PC-9 (cell line): ENCODE measurements around the gene HNRNPC. TPM values are rescaled to one million over a fixed set of nuclear protein-coding genes. Genes with fewer than 3 reads are reported as not detected.

Experiments used
- BruUV-seq: library from RNA; stranded (reverse); fragments of 400-500 nt; replicated peaks from 2 replicates; lab custom pipeline; 2021; lab: Mats Ljungman, UMichigan
- CTCF ChIA-PET: fragments of 300-600 bp; sonication (Branson Sonifier 250); formaldehyde crosslinking; loops from one replicate; lab custom pipeline; 2022; ENCODE audit warnings: antibody characterized with exemption; lab: Charles Lee
- POLR2A ChIA-PET: fragments of 300-600 bp; sonication (Branson Sonifier 250); formaldehyde crosslinking; loops from one replicate; lab custom pipeline; 2022; ENCODE audit warnings: antibody characterized with exemption; ENCODE audit not compliant: unreplicated experiment; lab: Charles Lee
- DNase-seq, 2 experiments: peaks; one replicate each; pipeline versions ENCODE4 v3.0.0 to v3.0.0-alpha.2; 2015 to 2022; ENCODE audit warnings: mixed read lengths in 1 of 2
- H2AFZ ChIP-seq: fragments of 200-600 bp; sonication (generic); 2 replicates; pipeline ENCODE4 v1.8.1; 2017; ENCODE audit warnings: antibody characterized with exemption
- H3F3A ChIP-seq: fragments of 200-600 bp; sonication (generic); 2 replicates; pipeline ENCODE4 v1.8.1; 2017; ENCODE audit warnings: antibody characterized with exemption, mild to moderate bottlenecking, low read depth; ENCODE audit not compliant: insufficient read depth
- H3K27ac ChIP-seq: fragments of 200-600 bp; sonication (generic); 2 replicates; pipeline ENCODE4 v1.6.1; 2016; ENCODE audit warnings: mixed run types
- H3K27me3 ChIP-seq: fragments of 200-600 bp; sonication (generic); 2 replicates; pipeline ENCODE4 v1.6.1; 2016; ENCODE audit warnings: low read depth, mixed run types; ENCODE audit not compliant: insufficient read depth
- H3K36me3 ChIP-seq: fragments of 200-600 bp; sonication (generic); 2 replicates; pipeline ENCODE4 v1.6.1; 2016; ENCODE audit warnings: low read depth, mixed run types
- H3K4me1 ChIP-seq: fragments of 200-600 bp; sonication (generic); replicated peaks from 2 replicates; pipeline ENCODE4 v1.6.1; 2016; ENCODE audit warnings: mixed run types; ENCODE audit not compliant: insufficient read depth
- H3K4me2 ChIP-seq: fragments of 200-600 bp; sonication (generic); 2 replicates; pipeline ENCODE4 v1.6.1; 2017; ENCODE audit warnings: mixed run types
- H3K4me3 ChIP-seq: fragments of 200-600 bp; sonication (generic); 2 replicates; pipeline ENCODE4 v1.6.1; 2016; ENCODE audit warnings: mixed run types
- H3K79me2 ChIP-seq: fragments of 200-600 bp; sonication (generic); 2 replicates; pipeline ENCODE4 v1.6.1; 2017; ENCODE audit warnings: low read depth, mixed run types
- H3K9me2 ChIP-seq: fragments of 200-600 bp; sonication (generic); 2 replicates; pipeline ENCODE4 v1.8.1; 2017; ENCODE audit warnings: mild to moderate bottlenecking; ENCODE audit not compliant: insufficient read depth
- H3K9me3 ChIP-seq: fragments of 200-600 bp; sonication (generic); 2 replicates; pipeline ENCODE4 v1.8.1; 2016; ENCODE audit warnings: low read depth; ENCODE audit not compliant: insufficient read depth
- H4K20me1 ChIP-seq: fragments of 200-600 bp; sonication (generic); 2 replicates; pipeline ENCODE4 v1.8.1; 2017; ENCODE audit not compliant: insufficient read depth
- EZH2 ChIP-seq: fragments of 200-600 bp; sonication (generic); IDR thresholded peaks from 2 replicates; pipeline ENCODE4 v1.8.0; 2017; ENCODE audit warnings: antibody characterized with exemption, low read depth
- intact Hi-C: fragments of 100-400 bp; cut with micrococcal nuclease; formaldehyde crosslinking; loops from one replicate; pipeline ENCODE4 v1.10.0; 2022; ENCODE audit not compliant: unreplicated experiment
- total RNA-seq: library from RNA; stranded (reverse); gene quantifications from 2 replicates; pipeline ENCODE4 v1.2.3, GENCODE V29; 2021
- TF ChIP-seq, protein P1 (sequence below): fragments of 200-600 bp; sonication (generic); conservative IDR thresholded peaks from 2 replicates; pipeline ENCODE4 v1.6.1; 2017; ENCODE audit warnings: mixed run types, antibody characterized with exemption, mild to moderate bottlenecking, moderate library complexity

Gene HNRNPC
- total RNA-seq, 1 experiment from 2014 or later, result 550 TPM

DNA sequence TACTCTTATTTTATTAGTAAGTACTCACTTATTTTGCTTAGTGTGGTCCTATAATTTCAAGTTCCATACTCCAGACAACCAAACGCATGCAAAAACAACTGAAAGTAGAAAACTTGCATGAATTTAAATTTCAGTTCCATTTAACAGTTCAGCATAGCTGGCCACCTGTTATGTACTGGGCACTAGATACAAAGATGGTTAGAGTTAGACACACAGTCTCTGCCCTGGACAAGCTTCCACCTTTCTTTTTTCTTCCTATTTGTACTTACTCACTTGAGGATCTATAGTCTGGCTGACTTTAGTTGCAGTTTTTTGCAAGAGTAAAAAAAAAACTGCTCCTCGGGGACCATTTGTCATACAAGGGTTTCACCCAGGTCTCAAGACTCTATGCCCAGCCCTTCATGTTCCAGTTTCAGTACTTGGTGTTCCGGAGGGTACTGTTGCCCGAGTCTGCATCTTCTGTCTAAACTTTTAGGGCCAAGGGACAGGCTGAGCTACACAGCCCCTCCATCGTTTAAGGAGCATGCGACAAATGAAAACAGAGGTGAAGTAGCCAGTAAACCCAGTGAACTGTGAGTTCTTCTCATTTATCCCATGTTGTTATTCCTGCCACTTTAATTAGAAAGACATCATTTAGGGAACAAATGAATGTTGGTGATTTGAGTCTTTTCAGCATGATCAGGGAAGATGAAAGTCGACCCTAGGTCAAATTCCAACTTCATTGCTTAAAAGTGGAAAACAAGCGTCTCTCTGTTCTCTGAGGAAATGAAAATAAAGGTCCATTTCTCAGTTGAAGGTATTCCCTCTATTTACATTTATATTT is 33.0 kb upstream of the HNRNPC start:
- Histone ChIP-seq H3K4me2 (no peak overlapping the region), H2AFZ (no peak overlapping the region), H3K79me2 (no peaks in the 10 kb centered on the region), H3F3A (no peaks in the 10 kb centered on the region), H3K27ac (no peak overlapping the region), H3K4me3 (no peak overlapping the region), H4K20me1 (no peaks in the 10 kb centered on the region), H3K27me3 (no peaks in the 10 kb centered on the region), H3K9me3 (no peaks in the 10 kb centered on the region), H3K9me2 (no peaks in the 10 kb centered on the region), H3K36me3 (no peaks in the 10 kb centered on the region), H3K4me1 (peaks cover under 1% of the 10 kb centered on the region)
- ChIA-PET CTCF (no interaction called here), POLR2A (no interaction called here)
- BruUV-seq, result no TSS peak
- intact Hi-C loops, result no loop called here
- TF ChIP-seq, protein P1, sequence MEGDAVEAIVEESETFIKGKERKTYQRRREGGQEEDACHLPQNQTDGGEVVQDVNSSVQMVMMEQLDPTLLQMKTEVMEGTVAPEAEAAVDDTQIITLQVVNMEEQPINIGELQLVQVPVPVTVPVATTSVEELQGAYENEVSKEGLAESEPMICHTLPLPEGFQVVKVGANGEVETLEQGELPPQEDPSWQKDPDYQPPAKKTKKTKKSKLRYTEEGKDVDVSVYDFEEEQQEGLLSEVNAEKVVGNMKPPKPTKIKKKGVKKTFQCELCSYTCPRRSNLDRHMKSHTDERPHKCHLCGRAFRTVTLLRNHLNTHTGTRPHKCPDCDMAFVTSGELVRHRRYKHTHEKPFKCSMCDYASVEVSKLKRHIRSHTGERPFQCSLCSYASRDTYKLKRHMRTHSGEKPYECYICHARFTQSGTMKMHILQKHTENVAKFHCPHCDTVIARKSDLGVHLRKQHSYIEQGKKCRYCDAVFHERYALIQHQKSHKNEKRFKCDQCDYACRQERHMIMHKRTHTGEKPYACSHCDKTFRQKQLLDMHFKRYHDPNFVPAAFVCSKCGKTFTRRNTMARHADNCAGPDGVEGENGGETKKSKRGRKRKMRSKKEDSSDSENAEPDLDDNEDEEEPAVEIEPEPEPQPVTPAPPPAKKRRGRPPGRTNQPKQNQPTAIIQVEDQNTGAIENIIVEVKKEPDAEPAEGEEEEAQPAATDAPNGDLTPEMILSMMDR, result no peak
- no peak for TF ChIP-seq EZH2
- no peak for DNase-seq

DNA sequence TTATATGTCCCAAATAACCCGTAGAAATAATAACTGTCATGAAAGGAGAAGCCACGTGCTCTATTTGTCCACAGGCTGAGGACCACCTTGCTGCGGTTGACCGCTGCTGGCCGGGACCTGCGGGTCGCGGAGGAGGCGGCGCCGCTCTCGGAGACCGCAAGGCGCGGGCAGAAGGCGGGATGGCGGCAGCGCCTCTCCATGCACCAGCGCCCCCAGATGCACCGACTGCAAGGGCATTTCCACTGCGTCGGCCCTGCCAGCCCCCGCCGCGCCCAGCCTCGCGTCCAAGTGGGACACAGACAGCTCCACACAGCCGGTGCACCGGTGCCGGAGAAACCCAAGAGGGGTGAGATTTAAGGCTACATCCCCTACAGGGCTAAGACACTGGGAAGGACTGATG is 31.6 kb upstream of the HNRNPC start:
- H3K36me3 ChIP-seq, result no peaks in the 10 kb centered on the region
- intact Hi-C loops, result no loop called here
- H3K9me2 ChIP-seq, result no peaks in the 10 kb centered on the region
- H3F3A ChIP-seq, result no peaks in the 10 kb centered on the region
- DNase-seq, result no peak
- no peaks in the 10 kb centered on the region for H4K20me1 ChIP-seq
- no peaks in the 10 kb centered on the region for H3K79me2 ChIP-seq
- BruUV-seq, result no TSS peak
- no peaks in the 10 kb centered on the region for H3K4me1 ChIP-seq
- H3K27me3 ChIP-seq, result no peaks in the 10 kb centered on the region
- POLR2A ChIA-PET, result no interaction called here
- H3K27ac ChIP-seq, result no peak overlapping the region
- no peaks in the 10 kb centered on the region for H3K9me3 ChIP-seq
- no peak for TF ChIP-seq EZH2
- TF ChIP-seq, protein P1, result no peak
- H3K4me2 ChIP-seq, result no peak overlapping the region
- H2AFZ ChIP-seq, result no peak overlapping the region
- CTCF ChIA-PET, result no interaction called here
- H3K4me3 ChIP-seq, result no peak overlapping the region

DNA sequence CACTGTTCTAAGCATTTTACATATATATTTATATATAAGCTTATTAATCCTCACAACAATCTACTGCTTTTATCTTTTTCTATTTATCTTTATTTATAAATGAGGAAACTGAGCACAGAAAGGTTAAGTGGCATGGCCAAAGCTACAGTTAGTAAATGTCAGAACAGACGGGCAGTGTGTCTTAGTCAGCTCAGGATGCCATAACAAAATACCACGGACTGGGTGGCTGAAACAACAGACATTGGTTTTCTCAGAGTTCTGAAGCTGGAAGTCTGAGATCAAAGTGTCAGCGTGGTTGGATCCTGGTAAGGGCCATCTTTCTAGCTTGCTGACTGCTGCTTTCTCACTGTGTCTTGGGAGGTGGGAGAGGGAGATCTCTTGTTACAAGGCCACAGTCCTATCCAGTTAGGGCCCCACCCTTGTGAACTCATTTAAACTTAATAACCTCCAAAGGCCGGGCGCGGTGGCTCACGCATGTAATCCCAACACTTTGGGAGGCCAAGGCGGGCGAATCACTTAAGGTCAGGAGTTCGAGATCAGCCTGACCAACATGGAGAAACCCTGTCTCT is 30.4 kb upstream of the HNRNPC start:
- CTCF ChIA-PET, result no interaction called here
- Histone ChIP-seq H3K79me2 (no peaks in the 10 kb centered on the region), H2AFZ (no peak overlapping the region), H3K4me2 (no peak overlapping the region), H3F3A (no peaks in the 10 kb centered on the region), H3K4me1 (no peaks in the 10 kb centered on the region), H3K9me2 (no peaks in the 10 kb centered on the region), H3K4me3 (no peak overlapping the region), H3K27me3 (no peaks in the 10 kb centered on the region), H4K20me1 (no peaks in the 10 kb centered on the region), H3K36me3 (no peaks in the 10 kb centered on the region), H3K27ac (no peak overlapping the region), H3K9me3 (no peaks in the 10 kb centered on the region)
- intact Hi-C loops, result no loop called here
- no TSS peak for BruUV-seq
- DNase-seq, result no peak
- POLR2A ChIA-PET, result interaction anchor here (0.6 kb wide), 1 partner anchor 520 kb away, joined by 8 read pairs; no protein-coding TSS in a partner anchor
- TF ChIP-seq EZH2, result no peak
- TF ChIP-seq, protein P1, result no peak
